IPS DF 19.7 (cell line): ENCODE results near the gene IBTK.
"Not testable (repeated sequence)": the region's sequence is repeated elsewhere in the genome, so short reads cannot be mapped to it uniquely, and the experiment has no call there.

Source experiments
- DNase-seq: peaks from one replicate; pipeline ENCODE4 v3.0.0-alpha.2; 2013; ENCODE audit warnings: low read depth, low spot score

Gene IBTK

GRCh38 chr6:82178759-82179112 lies 68.8 kb downstream of the IBTK start:
- DNase-seq = no peak

GRCh38 chr6:82178077-82178758 lies 69.3 kb downstream of the IBTK start:
- DNase-seq = no peak

GRCh38 chr6:82176616-82177015 lies 70.9 kb downstream of the IBTK start:
- DNase-seq = no peak

- no peak for DNase-seq
These were observed 75.0 kb downstream of the IBTK start for GRCh38 chr6:82172594-82172993.

GRCh38 chr6:82169138-82169876 lies 78.2 kb downstream of the IBTK start:
- DNase-seq = no peak

- no peak for DNase-seq
These were observed 81.1 kb downstream of the IBTK start for GRCh38 chr6:82166493-82166892.

- no peak for DNase-seq
These were observed 87.1 kb downstream of the IBTK start for GRCh38 chr6:82160255-82160990.

GRCh38 chr6:82152786-82153185 lies 94.8 kb downstream of the IBTK start:
- DNase-seq = not testable (repeated sequence)

GRCh38 chr6:82151147-82151546 lies 96.4 kb downstream of the IBTK start:
- not testable (repeated sequence) for DNase-seq

- no peak for DNase-seq
These were observed 101.6 kb downstream of the IBTK start for GRCh38 chr6:82145926-82146452.

GRCh38 chr6:82144852-82145340 lies 102.6 kb downstream of the IBTK start:
- no peak for DNase-seq

- DNase-seq = no peak
These were observed 103.3 kb downstream of the IBTK start for GRCh38 chr6:82144007-82144851.

- no peak for DNase-seq
These were observed 104.5 kb downstream of the IBTK start for GRCh38 chr6:82143041-82143481.

GRCh38 chr6:82142524-82142923 lies 105.0 kb downstream of the IBTK start:
- no peak for DNase-seq

GRCh38 chr6:82138075-82138791 lies 109.3 kb downstream of the IBTK start:
- no peak for DNase-seq

- no peak for DNase-seq
These were observed 116.1 kb downstream of the IBTK start for GRCh38 chr6:82131441-82131840.

GRCh38 chr6:82129797-82130196 lies 117.7 kb downstream of the IBTK start:
- DNase-seq = no peak

- DNase-seq = not testable (repeated sequence)
These were observed 118.6 kb downstream of the IBTK start for GRCh38 chr6:82128973-82129372.

- DNase-seq = no peak
These were observed 123.9 kb downstream of the IBTK start for GRCh38 chr6:82123632-82124031.
